ENCODE results near the gene HSH2D. TPM values are rescaled to one million over a fixed set of nuclear protein-coding genes. Genes with fewer than 3 reads are reported as not detected.

HSH2D gene
- total and polyA plus RNA-seq, 9 of the 15 experiments (the other 6 are each of a cell fraction or from before 2014, with no cell fraction given) = 0.03 to 1.1 (median 0.35) TPM; not detected in 1

DNA sequence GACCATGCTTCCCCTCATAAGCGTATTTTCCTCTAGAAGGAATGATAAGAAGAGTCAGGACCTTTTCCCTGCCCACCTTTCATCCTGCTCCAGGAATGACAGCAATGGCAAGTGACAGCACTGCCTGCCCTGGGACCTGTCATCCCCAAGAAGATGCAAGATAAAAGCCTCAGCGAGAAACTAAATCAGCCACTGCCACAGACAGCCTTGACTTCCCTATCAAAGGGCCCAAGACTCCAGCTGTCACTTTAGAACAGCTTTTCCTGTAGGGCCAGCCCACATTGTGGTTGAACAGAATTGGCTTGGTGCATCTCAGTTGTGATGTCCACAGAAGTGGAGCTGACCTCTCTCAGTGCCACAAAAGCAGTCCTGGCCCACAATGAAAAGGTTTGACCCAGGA lies 30.7 kb upstream of the HSH2D start (continued):
- TF ChIP-seq, protein P1, sequence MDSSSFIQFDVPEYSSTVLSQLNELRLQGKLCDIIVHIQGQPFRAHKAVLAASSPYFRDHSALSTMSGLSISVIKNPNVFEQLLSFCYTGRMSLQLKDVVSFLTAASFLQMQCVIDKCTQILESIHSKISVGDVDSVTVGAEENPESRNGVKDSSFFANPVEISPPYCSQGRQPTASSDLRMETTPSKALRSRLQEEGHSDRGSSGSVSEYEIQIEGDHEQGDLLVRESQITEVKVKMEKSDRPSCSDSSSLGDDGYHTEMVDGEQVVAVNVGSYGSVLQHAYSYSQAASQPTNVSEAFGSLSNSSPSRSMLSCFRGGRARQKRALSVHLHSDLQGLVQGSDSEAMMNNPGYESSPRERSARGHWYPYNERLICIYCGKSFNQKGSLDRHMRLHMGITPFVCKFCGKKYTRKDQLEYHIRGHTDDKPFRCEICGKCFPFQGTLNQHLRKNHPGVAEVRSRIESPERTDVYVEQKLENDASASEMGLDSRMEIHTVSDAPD (CRISPR knock-in tag; IDR thresholded peaks at IDR 0.05) = no peak
- TF ChIP-seq ELF2 (CRISPR knock-in tag; IDR thresholded peaks at IDR 0.05) (no peak), POLR2B (IDR thresholded peaks at IDR 0.05; ENCODE audit: low read depth, partially characterized antibody) (no peak), DIDO1 (tag; IDR thresholded peaks at IDR 0.05; ENCODE audit: low read depth) (no peak), SNRNP70 (optimal IDR thresholded peaks at IDR 0.05; ENCODE audit: low read depth, low read length) (no peak), KDM2B (CRISPR knock-in tag; IDR thresholded peaks at IDR 0.05) (no peak), PCBP2 (IDR thresholded peaks at IDR 0.05; ENCODE audit: low read depth, low read length, poor library complexity, severe bottlenecking) (no peak), GTF2A2 (tag; IDR thresholded peaks at IDR 0.05) (no peak), ZNF316 (IDR thresholded peaks at IDR 0.05) (no peak), PPARD (CRISPR knock-in tag; IDR thresholded peaks at IDR 0.05) (no peak), SMAD3 (CRISPR knock-in tag; conservative IDR thresholded peaks at IDR 0.05) (no peak), TEAD1 (CRISPR knock-in tag; IDR thresholded peaks at IDR 0.05) (no peak), ZNF134 (CRISPR knock-in tag; conservative IDR thresholded peaks at IDR 0.05) (no peak), NUFIP1 (IDR thresholded peaks at IDR 0.05; ENCODE audit: partially characterized antibody) (no peak), MAFG (tag; conservative IDR thresholded peaks at IDR 0.05) (no peak), ZNF561 (CRISPR knock-in tag; conservative IDR thresholded peaks at IDR 0.05) (no peak), NFXL1 (CRISPR knock-in tag; IDR thresholded peaks at IDR 0.05) (no peak), FOXJ3 (CRISPR knock-in tag; IDR thresholded peaks at IDR 0.05) (no peak), HNRNPK (IDR thresholded peaks at IDR 0.05; ENCODE audit: low read depth, low read length, poor library complexity, severe bottlenecking) (no peak)
- TF ChIP-seq, protein P2, sequence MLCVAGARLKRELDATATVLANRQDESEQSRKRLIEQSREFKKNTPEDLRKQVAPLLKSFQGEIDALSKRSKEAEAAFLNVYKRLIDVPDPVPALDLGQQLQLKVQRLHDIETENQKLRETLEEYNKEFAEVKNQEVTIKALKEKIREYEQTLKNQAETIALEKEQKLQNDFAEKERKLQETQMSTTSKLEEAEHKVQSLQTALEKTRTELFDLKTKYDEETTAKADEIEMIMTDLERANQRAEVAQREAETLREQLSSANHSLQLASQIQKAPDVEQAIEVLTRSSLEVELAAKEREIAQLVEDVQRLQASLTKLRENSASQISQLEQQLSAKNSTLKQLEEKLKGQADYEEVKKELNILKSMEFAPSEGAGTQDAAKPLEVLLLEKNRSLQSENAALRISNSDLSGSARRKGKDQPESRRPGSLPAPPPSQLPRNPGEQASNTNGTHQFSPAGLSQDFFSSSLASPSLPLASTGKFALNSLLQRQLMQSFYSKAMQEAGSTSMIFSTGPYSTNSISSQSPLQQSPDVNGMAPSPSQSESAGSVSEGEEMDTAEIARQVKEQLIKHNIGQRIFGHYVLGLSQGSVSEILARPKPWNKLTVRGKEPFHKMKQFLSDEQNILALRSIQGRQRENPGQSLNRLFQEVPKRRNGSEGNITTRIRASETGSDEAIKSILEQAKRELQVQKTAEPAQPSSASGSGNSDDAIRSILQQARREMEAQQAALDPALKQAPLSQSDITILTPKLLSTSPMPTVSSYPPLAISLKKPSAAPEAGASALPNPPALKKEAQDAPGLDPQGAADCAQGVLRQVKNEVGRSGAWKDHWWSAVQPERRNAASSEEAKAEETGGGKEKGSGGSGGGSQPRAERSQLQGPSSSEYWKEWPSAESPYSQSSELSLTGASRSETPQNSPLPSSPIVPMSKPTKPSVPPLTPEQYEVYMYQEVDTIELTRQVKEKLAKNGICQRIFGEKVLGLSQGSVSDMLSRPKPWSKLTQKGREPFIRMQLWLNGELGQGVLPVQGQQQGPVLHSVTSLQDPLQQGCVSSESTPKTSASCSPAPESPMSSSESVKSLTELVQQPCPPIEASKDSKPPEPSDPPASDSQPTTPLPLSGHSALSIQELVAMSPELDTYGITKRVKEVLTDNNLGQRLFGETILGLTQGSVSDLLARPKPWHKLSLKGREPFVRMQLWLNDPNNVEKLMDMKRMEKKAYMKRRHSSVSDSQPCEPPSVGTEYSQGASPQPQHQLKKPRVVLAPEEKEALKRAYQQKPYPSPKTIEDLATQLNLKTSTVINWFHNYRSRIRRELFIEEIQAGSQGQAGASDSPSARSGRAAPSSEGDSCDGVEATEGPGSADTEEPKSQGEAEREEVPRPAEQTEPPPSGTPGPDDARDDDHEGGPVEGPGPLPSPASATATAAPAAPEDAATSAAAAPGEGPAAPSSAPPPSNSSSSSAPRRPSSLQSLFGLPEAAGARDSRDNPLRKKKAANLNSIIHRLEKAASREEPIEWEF (CRISPR knock-in tag; IDR thresholded peaks at IDR 0.05) = no peak
- TF ChIP-seq, protein P3, sequence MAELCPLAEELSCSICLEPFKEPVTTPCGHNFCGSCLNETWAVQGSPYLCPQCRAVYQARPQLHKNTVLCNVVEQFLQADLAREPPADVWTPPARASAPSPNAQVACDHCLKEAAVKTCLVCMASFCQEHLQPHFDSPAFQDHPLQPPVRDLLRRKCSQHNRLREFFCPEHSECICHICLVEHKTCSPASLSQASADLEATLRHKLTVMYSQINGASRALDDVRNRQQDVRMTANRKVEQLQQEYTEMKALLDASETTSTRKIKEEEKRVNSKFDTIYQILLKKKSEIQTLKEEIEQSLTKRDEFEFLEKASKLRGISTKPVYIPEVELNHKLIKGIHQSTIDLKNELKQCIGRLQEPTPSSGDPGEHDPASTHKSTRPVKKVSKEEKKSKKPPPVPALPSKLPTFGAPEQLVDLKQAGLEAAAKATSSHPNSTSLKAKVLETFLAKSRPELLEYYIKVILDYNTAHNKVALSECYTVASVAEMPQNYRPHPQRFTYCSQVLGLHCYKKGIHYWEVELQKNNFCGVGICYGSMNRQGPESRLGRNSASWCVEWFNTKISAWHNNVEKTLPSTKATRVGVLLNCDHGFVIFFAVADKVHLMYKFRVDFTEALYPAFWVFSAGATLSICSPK (IDR thresholded peaks at IDR 0.05; ENCODE audit: borderline replicate concordance) = no peak

All from K562 (cell line).